Measurements from ENCODE around the gene HSD17B1.

DNA sequence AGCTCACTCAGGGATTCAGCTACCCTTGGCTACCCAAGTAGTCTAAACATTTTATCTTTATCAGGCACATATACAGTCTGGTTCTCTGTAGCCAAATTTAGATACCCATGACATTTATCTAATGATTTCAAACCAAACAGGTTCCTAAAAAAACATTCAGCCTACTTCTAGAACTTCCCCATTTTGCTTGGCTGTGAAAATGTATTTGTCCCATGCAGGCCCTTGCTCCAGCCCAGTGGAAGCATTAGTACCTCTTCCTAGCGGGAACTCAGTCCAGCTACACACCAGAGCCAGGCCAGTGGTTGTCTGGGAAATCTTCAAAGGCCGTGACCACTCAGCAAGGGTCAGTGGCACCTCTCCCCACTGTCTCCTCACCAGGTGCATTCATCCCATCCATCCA is 42.9 kb upstream of the HSD17B1 start:
- TF ChIP-seq, protein P1, sequence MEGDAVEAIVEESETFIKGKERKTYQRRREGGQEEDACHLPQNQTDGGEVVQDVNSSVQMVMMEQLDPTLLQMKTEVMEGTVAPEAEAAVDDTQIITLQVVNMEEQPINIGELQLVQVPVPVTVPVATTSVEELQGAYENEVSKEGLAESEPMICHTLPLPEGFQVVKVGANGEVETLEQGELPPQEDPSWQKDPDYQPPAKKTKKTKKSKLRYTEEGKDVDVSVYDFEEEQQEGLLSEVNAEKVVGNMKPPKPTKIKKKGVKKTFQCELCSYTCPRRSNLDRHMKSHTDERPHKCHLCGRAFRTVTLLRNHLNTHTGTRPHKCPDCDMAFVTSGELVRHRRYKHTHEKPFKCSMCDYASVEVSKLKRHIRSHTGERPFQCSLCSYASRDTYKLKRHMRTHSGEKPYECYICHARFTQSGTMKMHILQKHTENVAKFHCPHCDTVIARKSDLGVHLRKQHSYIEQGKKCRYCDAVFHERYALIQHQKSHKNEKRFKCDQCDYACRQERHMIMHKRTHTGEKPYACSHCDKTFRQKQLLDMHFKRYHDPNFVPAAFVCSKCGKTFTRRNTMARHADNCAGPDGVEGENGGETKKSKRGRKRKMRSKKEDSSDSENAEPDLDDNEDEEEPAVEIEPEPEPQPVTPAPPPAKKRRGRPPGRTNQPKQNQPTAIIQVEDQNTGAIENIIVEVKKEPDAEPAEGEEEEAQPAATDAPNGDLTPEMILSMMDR (conservative IDR thresholded peaks at IDR 0.05), result no peak
- no peak for TF ChIP-seq ZFX (IDR thresholded peaks at IDR 0.05)

Measured in C4-2B (cell line).